ENCODE measurements around the gene SMIM10.
"Not testable (repeated sequence)": the region's sequence is repeated elsewhere in the genome, so short reads cannot be mapped to it uniquely, and the experiment has no call there.

Gene SMIM10

GRCh38 chrX:134990801-134991481 lies at the start of gene SMIM10:
SMIM10 (plus strand) TSS chrX:134990991; CDS start chrX:134991096, 105 bp downstream.
- DNase-seq (ENCODE audit: low spot score) = no peak

- not testable (repeated sequence) for DNase-seq (ENCODE audit: low spot score)
Measured at GRCh38 chrX:134946364-134946763, 44.4 kb upstream of the SMIM10 start.

GRCh38 chrX:134948333-134949241 lies 42.2 kb upstream of the SMIM10 start:
- no peak for DNase-seq (ENCODE audit: low spot score)

GRCh38 chrX:134949271-134949670 lies 41.5 kb upstream of the SMIM10 start:
- no peak for DNase-seq (ENCODE audit: low spot score)

GRCh38 chrX:134957836-134958235 lies 33.0 kb upstream of the SMIM10 start:
- no peak for DNase-seq (ENCODE audit: low spot score)

- DNase-seq (ENCODE audit: low spot score) = not testable (repeated sequence)
Measured at GRCh38 chrX:134960366-134960765, 30.4 kb upstream of the SMIM10 start.

- no peak for DNase-seq (ENCODE audit: low spot score)
Measured at GRCh38 chrX:134963041-134963440, 27.8 kb upstream of the SMIM10 start.

GRCh38 chrX:134969726-134970125 lies 21.1 kb upstream of the SMIM10 start:
- DNase-seq (ENCODE audit: low spot score) = no peak

- DNase-seq (ENCODE audit: low spot score) = no peak
Measured at GRCh38 chrX:134971926-134972325, 18.9 kb upstream of the SMIM10 start.

- DNase-seq (ENCODE audit: low spot score) = no peak
Measured at GRCh38 chrX:134975516-134975915, 15.3 kb upstream of the SMIM10 start.

- no peak for DNase-seq (ENCODE audit: low spot score)
Measured at GRCh38 chrX:134981910-134982309, 8.9 kb upstream of the SMIM10 start.

GRCh38 chrX:134982748-134983147 lies 8.0 kb upstream of the SMIM10 start:
- no peak for DNase-seq (ENCODE audit: low spot score)

- no peak for DNase-seq (ENCODE audit: low spot score)
Measured at GRCh38 chrX:134985479-134985878, 5.3 kb upstream of the SMIM10 start.

- no peak for DNase-seq (ENCODE audit: low spot score)
Measured at GRCh38 chrX:134990475-134990800, 353 bp upstream of the SMIM10 start.

- no peak for DNase-seq (ENCODE audit: low spot score)
Measured at GRCh38 chrX:134997646-134998045, 6.9 kb downstream of the SMIM10 start.

GRCh38 chrX:134998246-134998645 lies 7.5 kb downstream of the SMIM10 start:
- no peak for DNase-seq (ENCODE audit: low spot score)

- peak; percentile 15 for DNase-seq (ENCODE audit: low spot score)
Measured at GRCh38 chrX:134999469-134999868, 8.7 kb downstream of the SMIM10 start.

GRCh38 chrX:135000516-135000915 lies 9.7 kb downstream of the SMIM10 start:
- DNase-seq (ENCODE audit: low spot score) = no peak

- peak; percentile 89 for DNase-seq (ENCODE audit: low spot score)
Measured at GRCh38 chrX:135003876-135004623, 13.3 kb downstream of the SMIM10 start.

- no peak for DNase-seq (ENCODE audit: low spot score)
Measured at GRCh38 chrX:135006187-135006586, 15.4 kb downstream of the SMIM10 start.

GRCh38 chrX:135009057-135009610 lies 18.3 kb downstream of the SMIM10 start:
- no peak for DNase-seq (ENCODE audit: low spot score)

- DNase-seq (ENCODE audit: low spot score) = no peak
Measured at GRCh38 chrX:135009838-135010237, 19.0 kb downstream of the SMIM10 start.
